Pancreas (tissue), 10 donors: ENCODE results near the gene MTHFD1L. TPM values are rescaled to one million over a fixed set of nuclear protein-coding genes. Genes with fewer than 3 reads are reported as not detected.

Experiments
- ATAC-seq, 4 donors: fragments of 200-7000 bp; cut with Tn5 transposase; one replicate each; pipeline versions ENCODE4 v1.8.0 to v1.9.1; 2020; ENCODE audit warnings: mild to moderate bottlenecking in 4 of 4, moderate library complexity in 4 of 4
- DNase-seq, 6 donors: peaks; one replicate each; pipeline ENCODE4 v3.0.0-alpha.2; 2020
- FAIRE-seq: peaks from 2 replicates; lab custom pipeline; 2012; peaks lifted over from hg19 to GRCh38; lab: Jason Lieb, UNC
- H3K27ac ChIP-seq, 4 donors: fragments of 200-600 bp; sonication (generic); 1 replicate in 3 of 4; 2 replicates in 1 of 4; pipeline versions ENCODE4 v1.5.0 to v1.8.0; 2020
- H3K27me3 ChIP-seq, 4 donors: fragments of 200-600 bp; one replicate each; pipeline ENCODE4 v1.8.0; 2021
- H3K36me3 ChIP-seq, 3 donors: fragments of 200-600 bp; sonication (generic) in 1 of 3; one replicate each; pipeline versions ENCODE4 v1.5.0 to v1.8.0; 2020 to 2021
- H3K4me1 ChIP-seq, 3 donors: fragments of 200-600 bp; one replicate each; pipeline ENCODE4 v1.8.0; 2021
- H3K4me3 ChIP-seq, 4 donors: fragments of 200-600 bp; sonication (generic) in 2 of 4; one replicate each; pipeline versions ENCODE4 v1.5.0 to v1.8.0; 2020 to 2021
- H3K9me3 ChIP-seq, 4 donors: fragments of 200-600 bp; one replicate each; pipeline ENCODE4 v1.8.0; 2021
- CTCF ChIP-seq, 4 donors: fragments of 200-600 bp; sonication (generic) in 3 of 4; IDR thresholded peaks; one replicate each; pipeline versions ENCODE4 v1.5.0 to v1.8.0; 2021; ENCODE audit warnings: antibody characterized with exemption in 4 of 4
- WGBS, 2 donors: extraction: QIAGEN DNeasy Blood & Tissue Kit; methylation state at CpG; one replicate each; pipeline ENCODE4 v1.1.7; 2013; 5-methylcytosine and 5-hydroxymethylcytosine counted together
- intact Hi-C, 3 donors: fragments of 100-400 bp; cut with DNase I; formaldehyde crosslinking; loops; one replicate each; pipeline versions ENCODE4 v1.11.1 to v1.14.2; 2022
- polyA plus RNA-seq, 2 donors: library from polyadenylated mRNA; stranded (reverse); fragments of 200-250 nt; gene quantifications; one replicate each; pipeline ENCODE4 v1.2.3, GENCODE V29; 2013
- total RNA-seq, 6 donors: library from RNA; stranded (reverse); fragmentation: NEBNext Ultra II Directional in 4 of 6; extraction: Animal tissue kit (Norgen Biotek cat#: 25700) in 4 of 6; gene quantifications; one replicate each; pipeline versions ENCODE4 v1.2.1 to v1.2.4, GENCODE V29; 2021 to 2023
- donor health status: healthy with polysubstance abuse.
- donor health status: DM: no; HTN: no; CAD: no; lungs with moderate emphysema.
- donor health status: DM: no; HTN: no; CAD: no.
- donor health status: control.
- donor health status: control.
- donor health status: Bipolar disorder and iron deficiency.
- donor health status: DM: yes; HTN: yes; CAD: no.
- donor health status: DM: no; HTN: no; CAD: no.
- donor health status: DM: no; HTN: no; CAD: no.
- donor health status: DM: yes; HTN: yes; CAD: no.

The MTHFD1L gene
- total and polyA plus RNA-seq, 8 donors: 3.2 to 26.5 (median 9.0) TPM

- DNase-seq: no peak
- no peak for ATAC-seq
- Histone ChIP-seq H3K4me3 (no peak overlapping the region), H3K4me1 (no peaks in the 10 kb centered on the region), H3K9me3 (no peaks in the 10 kb centered on the region), H3K27me3 (no peaks in the 10 kb centered on the region), H3K27ac (no peak overlapping the region), H3K36me3 (no peaks in the 10 kb centered on the region)
- WGBS, 2 donors: 66 to 68% methylated on average over 5 of the region's 5 CpGs
- intact Hi-C loops: no loop called here
- no peak for TF ChIP-seq CTCF (IDR thresholded peaks at IDR 0.05)
- FAIRE-seq: no peak
These were observed 122.5 kb downstream of the MTHFD1L start for GRCh38 chr6:150987855-150988464.

- 50 to 60% methylated on average over 3 of the region's 3 CpGs for WGBS, 2 donors
- H3K36me3 ChIP-seq: no peaks in the 10 kb centered on the region
- FAIRE-seq: no peak
- no peak for TF ChIP-seq CTCF (IDR thresholded peaks at IDR 0.05)
- no peaks in the 10 kb centered on the region for H3K4me1 ChIP-seq
- no peak overlapping the region for H3K27ac ChIP-seq
- intact Hi-C loops: no loop called here
- no peak for ATAC-seq
- no peak for DNase-seq
- no peaks in the 10 kb centered on the region for H3K27me3 ChIP-seq
- H3K9me3 ChIP-seq: no peaks in the 10 kb centered on the region
- H3K4me3 ChIP-seq: no peak overlapping the region
These were observed 126.0 kb downstream of the MTHFD1L start for GRCh38 chr6:150991487-150991886.

GRCh38 chr6:150992262-150992661 is 126.8 kb downstream of the MTHFD1L start:
- no peak for ATAC-seq
- H3K27me3 ChIP-seq: no peaks in the 10 kb centered on the region
- DNase-seq: no peak
- no peaks in the 10 kb centered on the region for H3K4me1 ChIP-seq
- 88 to 96% methylated on average over 2 of the region's 2 CpGs for WGBS, 2 donors
- no peaks in the 10 kb centered on the region for H3K9me3 ChIP-seq
- intact Hi-C loops: no loop called here
- FAIRE-seq: no peak
- no peak overlapping the region for H3K4me3 ChIP-seq
- no peak for TF ChIP-seq CTCF (IDR thresholded peaks at IDR 0.05)
- no peak overlapping the region for H3K27ac ChIP-seq
- no peaks in the 10 kb centered on the region for H3K36me3 ChIP-seq

- intact Hi-C loops: no loop called here
- 78 to 89% methylated on average over 5 of the region's 5 CpGs for WGBS, 2 donors
- TF ChIP-seq CTCF (IDR thresholded peaks at IDR 0.05): no peak
- no peaks in the 10 kb centered on the region for H3K4me1 ChIP-seq
- FAIRE-seq (no peak), ATAC-seq (no peak), DNase-seq (no peak)
- H3K4me3 ChIP-seq: no peak overlapping the region
- H3K9me3 ChIP-seq: no peaks in the 10 kb centered on the region
- H3K27me3 ChIP-seq: no peaks in the 10 kb centered on the region
- no peaks in the 10 kb centered on the region for H3K36me3 ChIP-seq
- H3K27ac ChIP-seq: no peak overlapping the region
These were observed 127.2 kb downstream of the MTHFD1L start for GRCh38 chr6:150992703-150993102.

GRCh38 chr6:150993253-150993652 is 127.8 kb downstream of the MTHFD1L start:
- TF ChIP-seq CTCF (IDR thresholded peaks at IDR 0.05): no peak
- Histone ChIP-seq H3K27me3 (no peaks in the 10 kb centered on the region), H3K4me1 (no peaks in the 10 kb centered on the region), H3K4me3 (no peak overlapping the region), H3K9me3 (no peaks in the 10 kb centered on the region), H3K36me3 (no peaks in the 10 kb centered on the region), H3K27ac (no peak overlapping the region)
- intact Hi-C loops: no loop called here
- DNase-seq: no peak
- FAIRE-seq: no peak
- 92 to 95% methylated on average over 7 of the region's 7 CpGs for WGBS, 2 donors
- no peak for ATAC-seq
